IPS DF 6.9 (cell line): Measurements from ENCODE around the gene PRICKLE2.

Experiments used
- DNase-seq: peaks from one replicate; pipeline ENCODE4 v3.0.0-alpha.2; 2013; ENCODE audit warnings: low read depth, low spot score
- H3K27ac ChIP-seq: one replicate; pipeline ENCODE4 v1.5.1; 2013; ENCODE audit warnings: low read length, control low read depth
- H3K27me3 ChIP-seq: 2 replicates; pipeline ENCODE4 v1.6.1; 2013; ENCODE audit warnings: mild to moderate bottlenecking, low read length; ENCODE audit not compliant: control insufficient read depth, insufficient read depth
- H3K36me3 ChIP-seq: 2 replicates; pipeline ENCODE4 v1.6.1; 2013; ENCODE audit warnings: low read length; ENCODE audit not compliant: control insufficient read depth, insufficient read depth
- H3K4me1 ChIP-seq: 2 replicates; pipeline ENCODE4 v1.6.1; 2013; ENCODE audit warnings: low read length; ENCODE audit not compliant: control insufficient read depth, insufficient read depth
- H3K4me3 ChIP-seq: 2 replicates; pipeline ENCODE4 v1.5.1; 2013; ENCODE audit warnings: mild to moderate bottlenecking, low read length
- H3K9me3 ChIP-seq: 2 replicates; pipeline ENCODE4 v1.6.1; 2013; ENCODE audit warnings: low read length, inconsistent platforms; ENCODE audit not compliant: control insufficient read depth, insufficient read depth
- WGBS: extraction: QIAGEN DNeasy Blood & Tissue Kit; methylation state at CpG from one replicate; pipeline ENCODE4 v1.1.7; 2013; ENCODE audit warnings: mixed read lengths, missing lambda C conversion rate; ENCODE audit not compliant: insufficient read length, insufficient coverage; 5-methylcytosine and 5-hydroxymethylcytosine counted together

Gene PRICKLE2

DNA sequence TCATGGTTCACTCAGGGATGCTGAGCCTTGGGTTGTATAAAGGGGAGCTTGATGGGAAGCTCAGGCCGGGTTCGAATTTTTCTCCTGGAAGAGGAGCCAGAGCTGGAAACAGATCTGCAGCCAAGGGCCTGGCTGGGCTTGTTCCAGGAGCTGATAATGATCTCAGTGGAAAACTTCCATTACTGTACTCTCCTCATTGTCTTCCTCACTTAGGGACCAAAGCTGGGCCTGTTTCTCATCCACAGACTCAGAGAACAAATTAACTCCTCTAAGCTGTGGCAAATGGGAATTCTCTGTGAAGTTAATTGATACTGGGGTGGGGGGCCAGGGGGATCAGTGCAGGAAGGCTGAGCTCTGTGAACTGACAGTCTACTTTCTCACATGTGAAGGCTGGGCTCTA, 92.0 kb downstream of the PRICKLE2 start:
- Histone ChIP-seq H3K9me3 (no peaks in the 10 kb centered on the region), H3K4me3 (no peak overlapping the region), H3K4me1 (no peaks in the 10 kb centered on the region), H3K36me3 (no peaks in the 10 kb centered on the region), H3K27ac (no peak overlapping the region), H3K27me3 (no peaks in the 10 kb centered on the region)
- WGBS: no CpG with 5 or more reads among the region's 2 CpGs
- no peak for DNase-seq

DNA sequence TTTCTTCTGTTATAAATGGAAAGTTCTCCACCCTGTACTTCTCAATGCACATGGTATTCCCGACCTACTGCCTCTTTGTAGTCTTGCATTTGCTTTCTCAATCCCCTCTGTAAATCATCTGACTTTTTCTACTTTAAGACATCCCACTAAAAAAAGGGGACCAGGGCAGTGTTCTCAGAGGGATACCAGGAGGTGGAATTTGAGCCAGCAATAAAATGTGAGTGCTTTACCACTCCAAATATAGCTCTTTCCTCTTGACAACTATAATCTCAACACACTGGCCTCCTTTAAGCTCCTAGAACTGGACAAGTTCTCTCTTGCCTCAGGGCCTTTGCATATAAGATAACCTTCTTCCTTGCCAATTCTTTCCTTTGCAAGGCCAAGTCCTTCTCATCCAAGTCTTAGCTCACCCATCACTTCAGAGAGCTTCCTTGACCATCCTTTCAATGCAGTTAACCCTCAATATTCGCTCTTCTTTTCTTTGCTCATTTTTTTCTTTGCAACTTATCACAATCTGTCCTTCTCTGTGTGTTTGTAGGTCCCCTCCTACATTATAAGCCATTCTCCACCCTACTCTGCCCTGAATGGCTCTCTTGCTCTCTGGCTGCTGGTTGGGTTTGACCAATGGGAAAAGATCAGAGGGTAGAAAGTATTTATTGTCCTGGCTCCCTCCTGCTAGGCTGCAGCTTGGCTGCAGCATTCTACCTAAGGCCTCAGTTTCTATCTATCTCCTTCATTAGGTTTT, 93.4 kb downstream of the PRICKLE2 start:
- H3K9me3 ChIP-seq: no peaks in the 10 kb centered on the region
- H3K4me1 ChIP-seq: no peaks in the 10 kb centered on the region
- DNase-seq: no peak
- no peak overlapping the region for H3K27ac ChIP-seq
- WGBS: no CpG with 5 or more reads among the region's 2 CpGs
- H3K4me3 ChIP-seq: no peak overlapping the region
- no peaks in the 10 kb centered on the region for H3K36me3 ChIP-seq
- H3K27me3 ChIP-seq: no peaks in the 10 kb centered on the region

GRCh38 chr3:64130436-64130835, 94.8 kb downstream of the PRICKLE2 start:
- DNase-seq: no peak
- H3K36me3 ChIP-seq: no peaks in the 10 kb centered on the region
- H3K4me1 ChIP-seq: no peaks in the 10 kb centered on the region
- no peak overlapping the region for H3K4me3 ChIP-seq
- no peaks in the 10 kb centered on the region for H3K27me3 ChIP-seq
- H3K9me3 ChIP-seq: no peaks in the 10 kb centered on the region
- no peak overlapping the region for H3K27ac ChIP-seq
- no CpG with 5 or more reads among the region's 1 CpG for WGBS

DNA sequence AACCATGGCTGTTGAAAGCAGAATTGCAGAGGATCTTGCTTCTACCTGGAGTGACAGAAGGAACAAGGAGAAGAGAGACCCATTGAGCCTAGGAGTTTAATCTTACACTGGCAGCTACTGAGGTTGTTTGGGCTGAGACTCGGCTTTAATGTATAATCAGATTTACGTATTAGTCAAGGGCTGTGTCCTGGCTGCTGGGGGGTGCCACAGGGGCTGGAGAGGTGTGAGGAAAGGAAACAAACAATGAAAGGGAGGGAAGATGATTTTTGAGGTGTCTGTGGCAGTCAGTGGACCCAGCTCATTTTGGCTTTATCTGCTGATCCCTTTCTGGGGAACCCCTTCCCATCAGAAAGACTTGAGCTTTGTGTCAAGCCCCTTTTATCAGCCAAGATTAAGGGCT, 95.7 kb downstream of the PRICKLE2 start:
- no peaks in the 10 kb centered on the region for H3K4me1 ChIP-seq
- no peaks in the 10 kb centered on the region for H3K36me3 ChIP-seq
- H3K4me3 ChIP-seq: no peak overlapping the region
- no peaks in the 10 kb centered on the region for H3K9me3 ChIP-seq
- DNase-seq: no peak
- H3K27ac ChIP-seq: no peak overlapping the region
- WGBS: no CpG with 5 or more reads among the region's 2 CpGs
- no peaks in the 10 kb centered on the region for H3K27me3 ChIP-seq

GRCh38 chr3:64129106-64129505, 96.2 kb downstream of the PRICKLE2 start:
- no CpG with 5 or more reads among the region's 4 CpGs for WGBS
- no peaks in the 10 kb centered on the region for H3K36me3 ChIP-seq
- DNase-seq: no peak

DNA sequence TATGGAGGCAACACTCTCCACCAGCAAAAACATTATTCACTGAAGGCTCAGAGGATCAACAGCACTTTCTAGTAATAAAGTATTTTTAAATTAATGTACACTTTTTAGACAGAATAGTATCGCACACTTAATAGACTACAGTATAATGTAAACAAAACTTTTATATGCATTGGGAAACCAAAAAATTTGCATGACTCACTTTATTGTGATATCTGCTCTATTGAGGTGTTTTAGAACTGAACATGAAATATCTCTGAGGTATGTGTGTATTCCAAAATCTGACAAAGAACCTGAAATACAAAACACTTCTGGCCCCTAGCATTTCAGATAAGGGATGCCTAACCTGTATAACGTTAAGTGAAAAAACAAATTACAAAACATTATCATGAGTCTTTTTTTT, 99.7 kb downstream of the PRICKLE2 start:
- Histone ChIP-seq H3K36me3 (no peaks in the 10 kb centered on the region), H3K27me3 (no peaks in the 10 kb centered on the region), H3K27ac (no peak overlapping the region), H3K4me1 (no peaks in the 10 kb centered on the region), H3K9me3 (no peaks in the 10 kb centered on the region), H3K4me3 (no peak overlapping the region)
- WGBS: no CpG with 5 or more reads among the region's 2 CpGs
- no peak for DNase-seq

More at GRCh38 chr3:64129106-64129505, 96.2 kb downstream of the PRICKLE2 start:
- no peaks in the 10 kb centered on the region for H3K4me1 ChIP-seq
- no peak overlapping the region for H3K27ac ChIP-seq
- no peaks in the 10 kb centered on the region for H3K27me3 ChIP-seq
- H3K9me3 ChIP-seq: no peaks in the 10 kb centered on the region
- H3K4me3 ChIP-seq: no peak overlapping the region

DNA sequence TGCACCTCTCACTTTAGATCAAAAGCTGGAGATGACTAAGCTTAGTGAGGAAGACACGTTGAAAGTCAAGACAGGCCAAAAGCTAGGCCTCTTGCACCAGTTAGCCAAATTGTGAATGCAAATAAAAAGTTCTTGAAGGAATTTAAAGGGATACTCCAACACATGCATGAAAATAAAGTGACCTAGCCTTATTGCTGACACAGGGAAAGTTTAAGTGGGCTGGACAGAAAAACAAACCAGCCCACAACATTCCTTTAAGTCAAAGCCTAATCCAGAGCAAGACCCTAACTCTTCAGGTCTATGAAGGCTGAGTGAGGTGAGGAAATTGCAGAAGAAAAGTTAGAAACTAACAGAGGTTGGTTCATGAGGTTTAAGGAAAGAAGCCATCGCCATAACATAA, 101.3 kb downstream of the PRICKLE2 start:
- H3K36me3 ChIP-seq: no peaks in the 10 kb centered on the region

GRCh38 chr3:64122476-64122875, 102.8 kb downstream of the PRICKLE2 start:
- no CpG with 5 or more reads among the region's 3 CpGs for WGBS
- H3K27ac ChIP-seq: no peak overlapping the region
- no peaks in the 10 kb centered on the region for H3K36me3 ChIP-seq
- no peak overlapping the region for H3K4me3 ChIP-seq
- no peak for DNase-seq
- no peaks in the 10 kb centered on the region for H3K27me3 ChIP-seq
- no peaks in the 10 kb centered on the region for H3K4me1 ChIP-seq
- H3K9me3 ChIP-seq: no peaks in the 10 kb centered on the region

More for the DNA sequence above, 101.3 kb downstream of the PRICKLE2 start:
- Histone ChIP-seq H3K9me3 (no peaks in the 10 kb centered on the region), H3K27me3 (no peaks in the 10 kb centered on the region), H3K4me3 (no peak overlapping the region), H3K4me1 (no peaks in the 10 kb centered on the region), H3K27ac (no peak overlapping the region)
- no peak for DNase-seq
- WGBS: no CpG with 5 or more reads among the region's 2 CpGs

- no peaks in the 10 kb centered on the region for H3K4me1 ChIP-seq
- no peak overlapping the region for H3K27ac ChIP-seq
- no peaks in the 10 kb centered on the region for H3K27me3 ChIP-seq
- no CpG with 5 or more reads among the region's 3 CpGs for WGBS
- H3K9me3 ChIP-seq: no peaks in the 10 kb centered on the region
- DNase-seq: no peak
- no peaks in the 10 kb centered on the region for H3K36me3 ChIP-seq
- H3K4me3 ChIP-seq: no peak overlapping the region
These were observed 103.4 kb downstream of the PRICKLE2 start for GRCh38 chr3:64121750-64122311.

DNA sequence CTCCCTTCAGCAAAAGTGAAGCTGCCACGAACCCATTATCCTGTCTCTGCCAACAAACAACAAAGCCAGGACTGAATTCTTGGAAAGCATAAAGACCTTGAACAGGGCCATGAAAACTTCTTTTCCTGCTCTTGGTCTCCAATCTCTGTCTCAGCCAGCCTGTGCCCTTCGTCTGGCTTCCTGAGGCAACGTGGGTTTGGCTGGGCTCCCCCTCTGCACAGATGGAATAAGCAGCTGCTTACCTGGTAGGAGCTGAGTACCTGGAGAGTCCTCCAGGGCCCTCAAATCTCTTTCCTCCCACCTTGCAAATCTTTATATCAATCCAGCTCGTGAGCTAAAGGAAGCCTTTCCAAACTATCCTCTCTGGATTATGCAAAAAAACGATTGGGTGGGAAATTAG, 104.4 kb downstream of the PRICKLE2 start:
- Histone ChIP-seq H3K36me3 (no peaks in the 10 kb centered on the region), H3K27me3 (no peaks in the 10 kb centered on the region), H3K27ac (no peak overlapping the region), H3K4me1 (no peaks in the 10 kb centered on the region), H3K9me3 (no peaks in the 10 kb centered on the region), H3K4me3 (no peak overlapping the region)
- no peak for DNase-seq
- no CpG with 5 or more reads among the region's 5 CpGs for WGBS

DNA sequence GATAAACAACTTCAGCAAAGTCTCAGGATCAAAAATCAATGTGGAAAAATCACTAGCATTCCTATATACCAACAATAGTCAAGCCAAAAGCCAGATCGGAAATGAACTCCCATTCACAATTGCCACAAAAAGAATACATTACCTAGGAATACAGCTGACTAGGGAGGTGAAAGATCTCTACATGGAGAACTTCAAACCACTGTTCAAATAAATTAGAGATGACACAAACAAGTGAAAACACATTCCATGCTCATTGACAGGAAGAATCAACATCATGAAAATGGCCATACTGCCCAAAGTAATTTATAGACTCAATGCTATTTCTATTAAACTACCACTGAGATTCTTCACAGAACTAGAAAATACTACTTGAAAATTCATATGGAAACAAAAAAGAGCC, 107.8 kb downstream of the PRICKLE2 start:
- H3K9me3 ChIP-seq: no peaks in the 10 kb centered on the region
- no peak for DNase-seq
- no peaks in the 10 kb centered on the region for H3K4me1 ChIP-seq
- no peaks in the 10 kb centered on the region for H3K36me3 ChIP-seq
- no peaks in the 10 kb centered on the region for H3K27me3 ChIP-seq
- H3K27ac ChIP-seq: no peak overlapping the region
- no CpG with 5 or more reads among the region's 1 CpG for WGBS
- no peak overlapping the region for H3K4me3 ChIP-seq
